ENCODE measurements around the gene SIGLEC7. TPM values are rescaled to one million over a fixed set of nuclear protein-coding genes. Genes with fewer than 3 reads are reported as not detected.

SIGLEC7 gene
- total RNA-seq, 1 donor from 2014 or later: not detected

DNA sequence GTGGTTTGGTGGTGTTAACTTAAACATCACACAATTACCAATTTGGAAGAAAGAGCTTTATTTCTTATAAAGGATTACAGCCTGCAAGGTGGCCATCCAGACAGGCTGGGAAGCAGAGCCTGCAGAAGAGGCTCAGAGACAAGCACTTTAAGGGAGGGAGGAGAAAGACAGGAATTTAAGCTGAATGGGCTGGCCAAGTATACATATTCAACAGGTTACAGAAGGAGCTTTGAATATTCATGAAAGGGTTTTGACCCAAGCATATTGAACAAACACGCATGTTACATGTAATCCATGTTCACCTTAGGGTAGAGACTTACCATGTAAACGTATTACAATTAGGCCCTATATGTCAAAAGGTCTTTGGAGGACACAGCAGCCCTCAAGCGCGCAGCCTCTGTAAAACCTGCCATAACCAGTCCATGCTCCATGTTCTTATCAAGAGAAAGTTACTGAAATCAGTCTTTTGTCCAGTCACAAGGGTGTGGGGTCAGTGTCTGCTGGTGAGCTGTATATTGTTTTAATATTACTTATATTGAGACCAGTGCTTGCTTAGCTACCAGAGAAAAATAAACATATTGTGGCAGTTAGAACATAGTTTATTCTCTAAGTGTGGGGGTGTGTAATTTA lies 19.9 kb downstream of the SIGLEC7 start:
- no peak overlapping the region for H3K4me3 Mint-ChIP-seq (ENCODE audit: unreplicated experiment)
- H3K27me3 ChIP-seq (ENCODE audit: insufficient read depth, low read length): no peaks in the 10 kb centered on the region
- no peaks in the 10 kb centered on the region for H3K36me3 ChIP-seq (ENCODE audit: insufficient read depth, low read length)
- no peak overlapping the region for H3K27ac Mint-ChIP-seq (ENCODE audit: unreplicated experiment)
- H2AFZ ChIP-seq (ENCODE audit: low read depth, low read length): no peak overlapping the region
- no peak overlapping the region for H3K9ac ChIP-seq (ENCODE audit: low read length)
- H4K20me1 ChIP-seq (ENCODE audit: insufficient read depth, low read length): no peaks in the 10 kb centered on the region
- H3K27ac ChIP-seq (ENCODE audit: low read depth, low read length): no peak overlapping the region
- no peaks in the 10 kb centered on the region for H3K4me1 ChIP-seq (ENCODE audit: insufficient read depth, low read length)
- H3K27me3 Mint-ChIP-seq (ENCODE audit: low read depth, unreplicated experiment): peaks cover 14% of the 10 kb centered on the region
- H3K9me3 Mint-ChIP-seq (ENCODE audit: unreplicated experiment): no peaks in the 10 kb centered on the region
- H3K79me2 ChIP-seq (ENCODE audit: insufficient read depth, low read length): no peaks in the 10 kb centered on the region
- H3K4me1 Mint-ChIP-seq (ENCODE audit: low read depth, unreplicated experiment): no peaks in the 10 kb centered on the region
- no peak overlapping the region for H3K4me2 ChIP-seq (ENCODE audit: low read length)
- TF ChIP-seq, protein P1, sequence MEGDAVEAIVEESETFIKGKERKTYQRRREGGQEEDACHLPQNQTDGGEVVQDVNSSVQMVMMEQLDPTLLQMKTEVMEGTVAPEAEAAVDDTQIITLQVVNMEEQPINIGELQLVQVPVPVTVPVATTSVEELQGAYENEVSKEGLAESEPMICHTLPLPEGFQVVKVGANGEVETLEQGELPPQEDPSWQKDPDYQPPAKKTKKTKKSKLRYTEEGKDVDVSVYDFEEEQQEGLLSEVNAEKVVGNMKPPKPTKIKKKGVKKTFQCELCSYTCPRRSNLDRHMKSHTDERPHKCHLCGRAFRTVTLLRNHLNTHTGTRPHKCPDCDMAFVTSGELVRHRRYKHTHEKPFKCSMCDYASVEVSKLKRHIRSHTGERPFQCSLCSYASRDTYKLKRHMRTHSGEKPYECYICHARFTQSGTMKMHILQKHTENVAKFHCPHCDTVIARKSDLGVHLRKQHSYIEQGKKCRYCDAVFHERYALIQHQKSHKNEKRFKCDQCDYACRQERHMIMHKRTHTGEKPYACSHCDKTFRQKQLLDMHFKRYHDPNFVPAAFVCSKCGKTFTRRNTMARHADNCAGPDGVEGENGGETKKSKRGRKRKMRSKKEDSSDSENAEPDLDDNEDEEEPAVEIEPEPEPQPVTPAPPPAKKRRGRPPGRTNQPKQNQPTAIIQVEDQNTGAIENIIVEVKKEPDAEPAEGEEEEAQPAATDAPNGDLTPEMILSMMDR (IDR thresholded peaks at IDR 0.05; ENCODE audit: insufficient read depth, low read depth, low read length): no peak
- no peak for TF ChIP-seq EZH2 (IDR thresholded peaks at IDR 0.05; ENCODE audit: insufficient read depth, low read length)
- H3K36me3 Mint-ChIP-seq (ENCODE audit: low read depth, unreplicated experiment): no peaks in the 10 kb centered on the region
- DNase-seq (ENCODE audit: low read depth): no peak
- no peak overlapping the region for H3K4me3 ChIP-seq (ENCODE audit: insufficient read depth, low read depth, low read length)
- FAIRE-seq: no peak
- H3K9me3 ChIP-seq (ENCODE audit: insufficient read depth, low read depth, low read length): no peaks in the 10 kb centered on the region

DNA sequence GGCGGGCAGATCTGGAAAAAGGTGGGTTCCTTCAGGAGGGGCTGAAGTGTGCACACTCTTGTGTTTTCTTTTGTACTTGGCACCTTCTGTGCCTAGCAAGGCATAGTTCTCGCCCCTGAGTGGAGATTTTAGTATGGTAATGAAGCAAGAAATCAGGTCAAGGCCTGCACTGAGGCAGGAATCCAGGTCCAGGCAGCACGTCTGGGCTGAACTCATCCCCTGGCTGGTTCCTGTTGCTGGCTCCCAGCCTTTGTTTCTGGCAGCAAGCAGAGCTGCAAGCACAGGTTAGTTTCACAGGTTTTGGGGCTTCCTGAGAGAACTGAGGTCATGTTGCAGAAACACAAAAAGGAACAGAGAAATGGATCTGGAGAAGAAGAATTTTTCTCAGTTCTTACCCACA lies 21.2 kb downstream of the SIGLEC7 start:
- Histone ChIP-seq H3K27me3 (ENCODE audit: insufficient read depth, low read length) (no peaks in the 10 kb centered on the region), H3K4me3 (ENCODE audit: insufficient read depth, low read depth, low read length) (no peak overlapping the region), H3K9ac (ENCODE audit: low read length) (no peak overlapping the region), H2AFZ (ENCODE audit: low read depth, low read length) (no peak overlapping the region), H3K4me2 (ENCODE audit: low read length) (no peak overlapping the region), H3K36me3 (ENCODE audit: insufficient read depth, low read length) (no peaks in the 10 kb centered on the region), H3K79me2 (ENCODE audit: insufficient read depth, low read length) (no peaks in the 10 kb centered on the region), H3K4me1 (ENCODE audit: insufficient read depth, low read length) (no peaks in the 10 kb centered on the region), H3K9me3 (ENCODE audit: insufficient read depth, low read depth, low read length) (no peaks in the 10 kb centered on the region), H3K27ac (ENCODE audit: low read depth, low read length) (no peak overlapping the region), H4K20me1 (ENCODE audit: insufficient read depth, low read length) (no peaks in the 10 kb centered on the region)
- Mint-ChIP-seq H3K36me3 (ENCODE audit: low read depth, unreplicated experiment) (no peaks in the 10 kb centered on the region), H3K4me1 (ENCODE audit: low read depth, unreplicated experiment) (no peaks in the 10 kb centered on the region), H3K27ac (ENCODE audit: unreplicated experiment) (no peak overlapping the region), H3K27me3 (ENCODE audit: low read depth, unreplicated experiment) (peaks cover 13% of the 10 kb centered on the region), H3K4me3 (ENCODE audit: unreplicated experiment) (no peak overlapping the region), H3K9me3 (ENCODE audit: unreplicated experiment) (no peaks in the 10 kb centered on the region)
- DNase-seq (ENCODE audit: low read depth) (no peak), FAIRE-seq (no peak)
- no peak for TF ChIP-seq EZH2 (IDR thresholded peaks at IDR 0.05; ENCODE audit: insufficient read depth, low read length)
- TF ChIP-seq, protein P1 (IDR thresholded peaks at IDR 0.05; ENCODE audit: insufficient read depth, low read depth, low read length): no peak

- H3K4me2 ChIP-seq (ENCODE audit: low read length): no peak overlapping the region
- no peaks in the 10 kb centered on the region for H3K9me3 ChIP-seq (ENCODE audit: insufficient read depth, low read depth, low read length)
- H3K36me3 Mint-ChIP-seq (ENCODE audit: low read depth, unreplicated experiment): no peaks in the 10 kb centered on the region
- H3K4me1 Mint-ChIP-seq (ENCODE audit: low read depth, unreplicated experiment): no peaks in the 10 kb centered on the region
- no peak for FAIRE-seq
- H3K4me1 ChIP-seq (ENCODE audit: insufficient read depth, low read length): no peaks in the 10 kb centered on the region
- no peak overlapping the region for H3K27ac ChIP-seq (ENCODE audit: low read depth, low read length)
- no peaks in the 10 kb centered on the region for H3K9me3 Mint-ChIP-seq (ENCODE audit: unreplicated experiment)
- no peak overlapping the region for H3K4me3 Mint-ChIP-seq (ENCODE audit: unreplicated experiment)
- TF ChIP-seq EZH2 (IDR thresholded peaks at IDR 0.05; ENCODE audit: insufficient read depth, low read length): no peak
- TF ChIP-seq, protein P1 (IDR thresholded peaks at IDR 0.05; ENCODE audit: insufficient read depth, low read depth, low read length): no peak
- no peak overlapping the region for H3K9ac ChIP-seq (ENCODE audit: low read length)
- H3K4me3 ChIP-seq (ENCODE audit: insufficient read depth, low read depth, low read length): no peak overlapping the region
- no peaks in the 10 kb centered on the region for H3K79me2 ChIP-seq (ENCODE audit: insufficient read depth, low read length)
- H3K36me3 ChIP-seq (ENCODE audit: insufficient read depth, low read length): no peaks in the 10 kb centered on the region
- H2AFZ ChIP-seq (ENCODE audit: low read depth, low read length): no peak overlapping the region
- H3K27me3 ChIP-seq (ENCODE audit: insufficient read depth, low read length): no peaks in the 10 kb centered on the region
- peaks cover 13% of the 10 kb centered on the region for H3K27me3 Mint-ChIP-seq (ENCODE audit: low read depth, unreplicated experiment)
- H3K27ac Mint-ChIP-seq (ENCODE audit: unreplicated experiment): no peak overlapping the region
- H4K20me1 ChIP-seq (ENCODE audit: insufficient read depth, low read length): no peaks in the 10 kb centered on the region
- no peak for DNase-seq (ENCODE audit: low read depth)
Measured at GRCh38 chr19:51164215-51164614, 22.1 kb downstream of the SIGLEC7 start.

Measured in astrocyte (in vitro differentiated cells and primary cell).